NT2/D1 (cell line): ENCODE measurements around the gene CFAP65.

Experiments used
- DNase-seq: peaks from one replicate; pipeline ENCODE4 v3.0.0-alpha.2; 2011; ENCODE audit warnings: low read depth, low spot score
- H3K27me3 ChIP-seq: 2 replicates; pipeline ENCODE4 v1.6.0; 2011; ENCODE audit warnings: mild to moderate bottlenecking; ENCODE audit not compliant: insufficient read length, insufficient read depth
- H3K36me3 ChIP-seq: 2 replicates; pipeline ENCODE4 v1.6.1; 2011; ENCODE audit warnings: mild to moderate bottlenecking, low read length, mixed read lengths; ENCODE audit not compliant: insufficient read depth, insufficient read length
- H3K4me1 ChIP-seq: 2 replicates; pipeline ENCODE4 v1.5.1; 2011; ENCODE audit not compliant: insufficient read depth, insufficient read length
- H3K4me3 ChIP-seq: 2 replicates; pipeline ENCODE4 v1.5.1; 2011; ENCODE audit warnings: low read depth; ENCODE audit not compliant: insufficient read length
- H3K9ac ChIP-seq: 2 replicates; pipeline ENCODE4 v1.6.0; 2011; ENCODE audit warnings: low read depth; ENCODE audit not compliant: insufficient read length
- H3K9me3 ChIP-seq: 2 replicates; pipeline ENCODE4 v1.5.1; 2011; ENCODE audit warnings: mild to moderate bottlenecking, low read length; ENCODE audit not compliant: insufficient read depth
- SUZ12 ChIP-seq: IDR thresholded peaks from 2 replicates; pipeline ENCODE4 v1.6.1; 2011; ENCODE audit not compliant: insufficient read length, insufficient read depth; ENCODE audit errors: extremely low read depth
- YY1 ChIP-seq: IDR thresholded peaks from 2 replicates; pipeline ENCODE4 v1.6.1; 2011; ENCODE audit not compliant: insufficient read length, insufficient read depth
- ZNF274 ChIP-seq: IDR thresholded peaks from 2 replicates; pipeline ENCODE4 v1.6.1; 2011; ENCODE audit warnings: mild to moderate bottlenecking, low read depth, low read length

Gene CFAP65

GRCh38 chr2:218963601-218964000 lies 77.7 kb downstream of the CFAP65 start:
- H3K9me3 ChIP-seq = no peaks in the 10 kb centered on the region
- peaks cover 42% of the 10 kb centered on the region for H3K27me3 ChIP-seq
- peak overlapping the region; percentile 31 for H3K4me3 ChIP-seq
- peaks cover 18% of the 10 kb centered on the region for H3K4me1 ChIP-seq
- H3K36me3 ChIP-seq = no peaks in the 10 kb centered on the region
- peak overlapping the region; percentile 46 for H3K9ac ChIP-seq
- TF ChIP-seq SUZ12 = no peak
- no peak for TF ChIP-seq YY1
- no peak for TF ChIP-seq ZNF274
- DNase-seq = no peak

DNA sequence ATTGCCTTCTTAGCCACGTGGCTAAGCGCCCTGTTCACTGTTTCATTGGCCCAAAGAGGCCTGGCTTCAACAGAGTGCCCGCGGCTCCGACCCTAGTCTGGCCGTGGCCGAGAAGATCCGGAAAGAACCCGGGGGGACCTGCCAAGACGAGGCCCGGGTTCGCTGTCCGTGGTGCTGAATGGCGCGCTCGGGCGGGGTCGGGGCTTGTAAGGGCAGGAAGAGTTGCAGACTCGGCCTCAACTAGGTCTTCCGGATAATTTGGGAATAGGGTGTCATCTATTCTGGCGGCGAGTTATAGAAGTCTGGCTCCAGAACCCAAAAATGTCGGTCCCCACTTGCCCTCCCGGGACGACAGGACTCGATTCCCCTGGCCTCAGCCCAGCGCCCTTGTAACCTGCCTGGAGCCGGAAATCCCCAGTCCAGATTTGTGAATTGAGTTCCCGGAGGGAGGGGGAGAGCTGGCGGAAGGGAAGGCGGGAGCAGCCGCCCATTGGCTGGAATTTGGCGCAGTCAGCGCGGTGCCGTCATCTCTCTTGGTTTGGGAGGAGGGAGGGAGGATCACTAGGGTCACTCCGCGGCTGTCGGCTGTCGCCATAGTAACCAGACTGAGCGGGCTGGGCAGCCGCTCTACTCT lies 78.3 kb downstream of the CFAP65 start:
- H3K4me1 ChIP-seq = peaks cover 21% of the 10 kb centered on the region
- H3K4me3 ChIP-seq = peak overlapping the region; percentile 39
- H3K9me3 ChIP-seq = no peaks in the 10 kb centered on the region
- H3K27me3 ChIP-seq = peaks cover 45% of the 10 kb centered on the region
- TF ChIP-seq SUZ12 (no peak), YY1 (no peak)
- no peaks in the 10 kb centered on the region for H3K36me3 ChIP-seq
- H3K9ac ChIP-seq = no peak overlapping the region
- DNase-seq = peak; percentile 95

GRCh38 chr2:218961651-218962570 lies 79.4 kb downstream of the CFAP65 start:
- H3K4me3 ChIP-seq = no peak overlapping the region
- peaks cover 21% of the 10 kb centered on the region for H3K4me1 ChIP-seq
- no peak for TF ChIP-seq SUZ12
- TF ChIP-seq YY1 = no peak
- TF ChIP-seq ZNF274 = no peak
- H3K9me3 ChIP-seq = no peaks in the 10 kb centered on the region
- H3K9ac ChIP-seq = no peak overlapping the region
- DNase-seq = no peak
- peaks cover 52% of the 10 kb centered on the region for H3K27me3 ChIP-seq
- H3K36me3 ChIP-seq = no peaks in the 10 kb centered on the region

DNA sequence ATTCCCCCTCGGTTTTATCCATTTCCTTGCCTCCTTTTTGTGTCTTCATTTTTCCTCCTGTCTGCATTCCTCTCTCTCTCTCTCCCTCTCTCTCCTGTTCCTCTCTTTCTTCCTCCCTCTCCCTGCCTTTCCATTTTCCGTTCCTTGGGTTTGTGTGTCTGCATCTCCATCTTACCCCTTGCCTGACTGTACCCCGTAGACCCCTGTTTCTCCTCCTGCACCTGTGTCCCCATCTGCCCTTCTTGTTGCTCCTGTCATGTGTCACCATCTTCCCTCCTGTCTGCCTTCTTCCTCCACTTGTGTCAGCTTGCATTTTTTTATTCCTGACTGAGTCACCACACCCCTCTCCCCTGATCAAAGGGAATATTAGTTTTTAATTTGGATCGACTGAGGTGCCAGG lies 80.1 kb downstream of the CFAP65 start:
- H3K4me1 ChIP-seq = peaks cover 21% of the 10 kb centered on the region
- H3K9me3 ChIP-seq = no peaks in the 10 kb centered on the region
- TF ChIP-seq ZNF274 (no peak), YY1 (no peak), SUZ12 (no peak)
- H3K4me3 ChIP-seq = peak overlapping the region; percentile 35
- no peak overlapping the region for H3K9ac ChIP-seq
- peaks cover 57% of the 10 kb centered on the region for H3K27me3 ChIP-seq
- H3K36me3 ChIP-seq = no peaks in the 10 kb centered on the region
- DNase-seq = no peak

DNA sequence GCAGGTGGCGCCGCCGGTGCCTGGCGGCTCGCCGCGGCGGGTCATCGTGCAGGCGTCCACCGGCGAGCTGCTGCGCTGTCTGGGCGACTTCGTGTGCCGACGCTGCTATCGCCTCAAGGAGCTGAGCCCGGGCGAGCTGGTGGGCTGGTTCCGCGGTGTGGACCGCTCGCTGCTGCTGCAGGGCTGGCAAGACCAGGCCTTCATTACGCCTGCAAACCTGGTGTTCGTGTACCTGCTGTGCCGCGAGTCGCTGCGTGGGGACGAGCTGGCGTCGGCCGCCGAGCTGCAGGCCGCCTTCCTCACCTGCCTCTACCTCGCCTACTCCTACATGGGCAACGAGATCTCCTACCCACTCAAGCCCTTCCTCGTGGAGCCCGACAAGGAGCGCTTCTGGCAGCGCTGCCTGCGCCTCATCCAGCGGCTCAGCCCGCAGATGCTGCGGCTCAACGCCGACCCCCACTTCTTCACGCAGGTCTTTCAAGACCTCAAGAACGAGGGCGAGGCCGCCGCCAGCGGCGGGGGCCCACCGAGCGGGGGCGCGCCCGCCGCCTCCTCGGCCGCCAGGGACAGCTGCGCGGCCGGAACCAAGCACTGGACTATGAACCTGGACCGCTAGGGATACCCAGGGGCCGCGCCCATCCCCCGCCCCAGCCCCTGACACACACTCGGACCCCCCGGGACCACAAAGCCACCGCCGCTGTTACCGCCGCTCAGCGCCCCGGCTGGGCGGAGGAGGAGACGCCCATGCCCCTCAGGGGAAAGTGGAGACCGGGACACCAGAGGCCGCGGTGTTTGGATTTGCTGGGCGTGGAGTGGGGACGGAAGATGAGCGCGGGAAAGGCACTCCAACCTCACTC lies 80.8 kb downstream of the CFAP65 start:
- Histone ChIP-seq H3K9ac (peak overlapping the region; percentile 75), H3K4me1 (peaks cover 21% of the 10 kb centered on the region), H3K9me3 (no peaks in the 10 kb centered on the region), H3K27me3 (peaks cover 57% of the 10 kb centered on the region), H3K4me3 (peak overlapping the region; percentile 35), H3K36me3 (no peaks in the 10 kb centered on the region)
- no peak for DNase-seq
- TF ChIP-seq SUZ12 = peak; percentile 94
- no peak for TF ChIP-seq ZNF274

DNA sequence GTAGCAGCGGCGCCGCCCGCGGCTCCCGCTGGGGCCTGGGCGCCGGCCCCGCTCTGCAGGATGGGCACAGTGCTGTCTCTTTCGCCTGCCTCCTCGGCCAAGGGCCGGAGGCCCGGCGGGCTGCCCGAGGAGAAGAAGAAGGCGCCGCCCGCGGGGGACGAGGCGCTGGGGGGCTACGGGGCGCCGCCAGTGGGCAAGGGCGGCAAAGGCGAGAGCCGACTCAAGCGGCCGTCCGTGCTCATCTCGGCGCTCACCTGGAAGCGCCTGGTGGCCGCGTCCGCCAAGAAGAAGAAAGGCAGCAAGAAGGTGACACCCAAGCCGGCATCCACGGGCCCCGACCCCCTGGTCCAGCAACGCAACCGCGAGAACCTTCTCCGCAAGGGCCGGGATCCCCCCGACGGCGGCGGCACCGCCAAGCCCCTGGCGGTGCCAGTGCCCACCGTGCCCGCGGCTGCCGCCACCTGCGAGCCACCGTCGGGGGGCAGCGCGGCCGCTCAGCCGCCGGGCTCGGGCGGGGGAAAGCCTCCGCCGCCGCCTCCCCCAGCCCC lies 81.5 kb downstream of the CFAP65 start:
- no peaks in the 10 kb centered on the region for H3K36me3 ChIP-seq
- peak overlapping the region; percentile 35 for H3K4me3 ChIP-seq
- peaks cover 57% of the 10 kb centered on the region for H3K27me3 ChIP-seq
- TF ChIP-seq ZNF274 = no peak
- no peak for TF ChIP-seq YY1
- TF ChIP-seq SUZ12 = peak; percentile 94
- no peak for DNase-seq
- peaks cover 21% of the 10 kb centered on the region for H3K4me1 ChIP-seq
- H3K9ac ChIP-seq = peak overlapping the region; percentile 39
- no peaks in the 10 kb centered on the region for H3K9me3 ChIP-seq
